PC-9 (cell line): Measurements from ENCODE around the gene PCDHGA8. TPM values are rescaled to one million over a fixed set of nuclear protein-coding genes. Genes with fewer than 3 reads are reported as not detected.

Source experiments
- BruUV-seq: library from RNA; stranded (reverse); fragments of 400-500 nt; replicated peaks from 2 replicates; lab custom pipeline; 2021; lab: Mats Ljungman, UMichigan
- CTCF ChIA-PET: fragments of 300-600 bp; sonication (Branson Sonifier 250); formaldehyde crosslinking; loops from one replicate; lab custom pipeline; 2022; ENCODE audit warnings: antibody characterized with exemption; lab: Charles Lee
- POLR2A ChIA-PET: fragments of 300-600 bp; sonication (Branson Sonifier 250); formaldehyde crosslinking; loops from one replicate; lab custom pipeline; 2022; ENCODE audit warnings: antibody characterized with exemption; ENCODE audit not compliant: unreplicated experiment; lab: Charles Lee
- DNase-seq, 2 experiments: peaks; one replicate each; pipeline versions ENCODE4 v3.0.0 to v3.0.0-alpha.2; 2015 to 2022; ENCODE audit warnings: mixed read lengths in 1 of 2
- H2AFZ ChIP-seq: fragments of 200-600 bp; sonication (generic); 2 replicates; pipeline ENCODE4 v1.8.1; 2017; ENCODE audit warnings: antibody characterized with exemption
- H3F3A ChIP-seq: fragments of 200-600 bp; sonication (generic); 2 replicates; pipeline ENCODE4 v1.8.1; 2017; ENCODE audit warnings: antibody characterized with exemption, mild to moderate bottlenecking, low read depth; ENCODE audit not compliant: insufficient read depth
- H3K27ac ChIP-seq: fragments of 200-600 bp; sonication (generic); 2 replicates; pipeline ENCODE4 v1.6.1; 2016; ENCODE audit warnings: mixed run types
- H3K27me3 ChIP-seq: fragments of 200-600 bp; sonication (generic); 2 replicates; pipeline ENCODE4 v1.6.1; 2016; ENCODE audit warnings: low read depth, mixed run types; ENCODE audit not compliant: insufficient read depth
- H3K36me3 ChIP-seq: fragments of 200-600 bp; sonication (generic); 2 replicates; pipeline ENCODE4 v1.6.1; 2016; ENCODE audit warnings: low read depth, mixed run types
- H3K4me1 ChIP-seq: fragments of 200-600 bp; sonication (generic); replicated peaks from 2 replicates; pipeline ENCODE4 v1.6.1; 2016; ENCODE audit warnings: mixed run types; ENCODE audit not compliant: insufficient read depth
- H3K4me2 ChIP-seq: fragments of 200-600 bp; sonication (generic); 2 replicates; pipeline ENCODE4 v1.6.1; 2017; ENCODE audit warnings: mixed run types
- H3K4me3 ChIP-seq: fragments of 200-600 bp; sonication (generic); 2 replicates; pipeline ENCODE4 v1.6.1; 2016; ENCODE audit warnings: mixed run types
- H3K79me2 ChIP-seq: fragments of 200-600 bp; sonication (generic); 2 replicates; pipeline ENCODE4 v1.6.1; 2017; ENCODE audit warnings: low read depth, mixed run types
- H3K9me2 ChIP-seq: fragments of 200-600 bp; sonication (generic); 2 replicates; pipeline ENCODE4 v1.8.1; 2017; ENCODE audit warnings: mild to moderate bottlenecking; ENCODE audit not compliant: insufficient read depth
- H3K9me3 ChIP-seq: fragments of 200-600 bp; sonication (generic); 2 replicates; pipeline ENCODE4 v1.8.1; 2016; ENCODE audit warnings: low read depth; ENCODE audit not compliant: insufficient read depth
- H4K20me1 ChIP-seq: fragments of 200-600 bp; sonication (generic); 2 replicates; pipeline ENCODE4 v1.8.1; 2017; ENCODE audit not compliant: insufficient read depth
- EZH2 ChIP-seq: fragments of 200-600 bp; sonication (generic); IDR thresholded peaks from 2 replicates; pipeline ENCODE4 v1.8.0; 2017; ENCODE audit warnings: antibody characterized with exemption, low read depth
- intact Hi-C: fragments of 100-400 bp; cut with micrococcal nuclease; formaldehyde crosslinking; loops from one replicate; pipeline ENCODE4 v1.10.0; 2022; ENCODE audit not compliant: unreplicated experiment
- total RNA-seq: library from RNA; stranded (reverse); gene quantifications from 2 replicates; pipeline ENCODE4 v1.2.3, GENCODE V29; 2021
- TF ChIP-seq, protein P1 (sequence below): fragments of 200-600 bp; sonication (generic); conservative IDR thresholded peaks from 2 replicates; pipeline ENCODE4 v1.6.1; 2017; ENCODE audit warnings: mixed run types, antibody characterized with exemption, mild to moderate bottlenecking, moderate library complexity

Gene PCDHGA8
- total RNA-seq, 1 experiment from 2014 or later = not detected

DNA sequence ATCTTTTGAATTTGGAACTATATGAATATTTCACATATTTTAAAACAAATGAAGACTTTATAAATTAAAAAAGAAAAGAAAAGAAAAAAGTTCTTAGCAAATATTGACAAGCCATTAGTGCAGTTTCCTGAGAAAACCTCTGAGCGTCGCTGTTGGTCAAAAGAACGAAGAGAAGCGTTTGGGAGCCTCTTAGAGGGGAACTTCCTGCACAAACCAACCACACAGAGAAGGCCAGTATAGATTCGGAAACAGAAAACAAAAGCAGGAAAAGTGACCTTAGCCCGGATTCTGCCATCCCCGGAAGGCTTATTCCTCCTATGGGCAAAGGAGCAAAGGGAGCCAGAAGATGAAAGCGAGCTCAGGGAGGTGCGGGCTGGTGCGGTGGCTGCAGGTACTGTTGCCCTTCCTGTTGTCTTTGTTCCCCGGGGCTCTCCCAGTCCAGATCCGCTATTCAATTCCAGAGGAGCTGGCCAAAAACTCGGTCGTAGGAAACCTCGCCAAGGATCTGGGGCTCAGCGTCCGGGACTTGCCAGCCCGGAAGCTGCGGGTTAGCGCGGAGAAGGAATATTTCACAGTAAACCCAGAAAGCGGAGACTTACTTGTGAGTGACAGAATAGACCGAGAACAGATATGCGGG is 32.5 kb upstream of the PCDHGA8 start, which contains the start of gene PCDHGB2:
PCDHGB2 (plus strand) TSS at position 205 of the 637 bp plus-strand sequence; CDS start at position 347, 142 bp downstream.
- peak within 1 kb of the TSS; percentile 52 for H3K4me2 ChIP-seq
- BruUV-seq = no TSS peak
- H3K4me1 ChIP-seq = no peaks in the 10 kb centered on the region
- peaks cover 7% of the 10 kb centered on the region; the same call in 1 of the 2 replicates for H3K9me3 ChIP-seq
- POLR2A ChIA-PET = no interaction called here
- H3K9me2 ChIP-seq = no peaks in the 10 kb centered on the region
- intact Hi-C loops = no loop called here
- H3K4me3 ChIP-seq = no peak within 1 kb of the TSS; the same call in 1 of the 2 replicates
- DNase-seq = no peak
- peaks cover 14% of the 10 kb centered on the region for H3K27me3 ChIP-seq
- no peak within 1 kb of the TSS for H3K27ac ChIP-seq
- no peaks in the 10 kb centered on the region for H3K79me2 ChIP-seq
- H2AFZ ChIP-seq = peak within 1 kb of the TSS; percentile 66
- no peaks in the 10 kb centered on the region for H3K36me3 ChIP-seq
- H3F3A ChIP-seq = no peaks in the 10 kb centered on the region
- TF ChIP-seq, protein P1, sequence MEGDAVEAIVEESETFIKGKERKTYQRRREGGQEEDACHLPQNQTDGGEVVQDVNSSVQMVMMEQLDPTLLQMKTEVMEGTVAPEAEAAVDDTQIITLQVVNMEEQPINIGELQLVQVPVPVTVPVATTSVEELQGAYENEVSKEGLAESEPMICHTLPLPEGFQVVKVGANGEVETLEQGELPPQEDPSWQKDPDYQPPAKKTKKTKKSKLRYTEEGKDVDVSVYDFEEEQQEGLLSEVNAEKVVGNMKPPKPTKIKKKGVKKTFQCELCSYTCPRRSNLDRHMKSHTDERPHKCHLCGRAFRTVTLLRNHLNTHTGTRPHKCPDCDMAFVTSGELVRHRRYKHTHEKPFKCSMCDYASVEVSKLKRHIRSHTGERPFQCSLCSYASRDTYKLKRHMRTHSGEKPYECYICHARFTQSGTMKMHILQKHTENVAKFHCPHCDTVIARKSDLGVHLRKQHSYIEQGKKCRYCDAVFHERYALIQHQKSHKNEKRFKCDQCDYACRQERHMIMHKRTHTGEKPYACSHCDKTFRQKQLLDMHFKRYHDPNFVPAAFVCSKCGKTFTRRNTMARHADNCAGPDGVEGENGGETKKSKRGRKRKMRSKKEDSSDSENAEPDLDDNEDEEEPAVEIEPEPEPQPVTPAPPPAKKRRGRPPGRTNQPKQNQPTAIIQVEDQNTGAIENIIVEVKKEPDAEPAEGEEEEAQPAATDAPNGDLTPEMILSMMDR = peak; percentile 63
- TF ChIP-seq EZH2 = no peak
- CTCF ChIA-PET = interaction anchor here (1.3 kb wide), 1 partner anchor 40 kb away, joined by 4 read pairs; the partner anchor contains the start of gene TAF7
- no peaks in the 10 kb centered on the region for H4K20me1 ChIP-seq

- H3K9me2 ChIP-seq = no peaks in the 10 kb centered on the region
- TF ChIP-seq EZH2 = no peak
- TF ChIP-seq, protein P1 = no peak
- POLR2A ChIA-PET = no interaction called here
- H3K36me3 ChIP-seq = no peaks in the 10 kb centered on the region
- no peak overlapping the region for H2AFZ ChIP-seq
- peaks cover 19% of the 10 kb centered on the region for H3K27me3 ChIP-seq
- CTCF ChIA-PET = interaction anchor here (1.3 kb wide), 1 partner anchor 40 kb away, joined by 4 read pairs; the partner anchor contains the start of gene TAF7
- no TSS peak for BruUV-seq
- peaks cover 7% of the 10 kb centered on the region; the same call in 1 of the 2 replicates for H3K9me3 ChIP-seq
- DNase-seq = no peak
- no peak overlapping the region for H3K27ac ChIP-seq
- no peaks in the 10 kb centered on the region for H3K79me2 ChIP-seq
- no peak overlapping the region for H3K4me3 ChIP-seq
- H3F3A ChIP-seq = no peaks in the 10 kb centered on the region
- intact Hi-C loops = no loop called here
- H4K20me1 ChIP-seq = no peaks in the 10 kb centered on the region
- H3K4me1 ChIP-seq = no peaks in the 10 kb centered on the region
- no peak overlapping the region for H3K4me2 ChIP-seq
Measured at GRCh38 chr5:141360685-141361084, 31.7 kb upstream of the PCDHGA8 start.

- Histone ChIP-seq H3K36me3 (no peaks in the 10 kb centered on the region), H3K79me2 (no peaks in the 10 kb centered on the region), H3K4me3 (no peak overlapping the region), H3K4me2 (no peak overlapping the region), H3K9me3 (peaks cover 9% of the 10 kb centered on the region; the same call in 1 of the 2 replicates), H3F3A (no peaks in the 10 kb centered on the region), H3K9me2 (no peaks in the 10 kb centered on the region), H3K27me3 (peaks cover 35% of the 10 kb centered on the region), H4K20me1 (no peaks in the 10 kb centered on the region), H3K4me1 (no peaks in the 10 kb centered on the region), H2AFZ (no peak overlapping the region), H3K27ac (no peak overlapping the region)
- intact Hi-C loops = no loop called here
- ChIA-PET POLR2A (no interaction called here), CTCF (no interaction called here)
- TF ChIP-seq, protein P1 = no peak
- no peak for TF ChIP-seq EZH2
- no TSS peak for BruUV-seq
- DNase-seq = no peak
Measured at GRCh38 chr5:141362719-141363118, 29.7 kb upstream of the PCDHGA8 start.
